HG03457 (cell line): Measurements from ENCODE around the gene IL17REL.

Experiments used
- ATAC-seq: cut with Tn5 transposase; IDR thresholded peaks from one replicate; pipeline ENCODE4 v1.9.1; 2021; ENCODE audit warnings: moderate number of reproducible peaks; ENCODE audit not compliant: unreplicated experiment

Gene IL17REL

GRCh38 chr22:49958931-49959781 is 53.4 kb downstream of the IL17REL start:
- ATAC-seq = no peak

GRCh38 chr22:49958366-49958921 is 54.1 kb downstream of the IL17REL start:
- ATAC-seq = no peak

GRCh38 chr22:49957826-49958365 is 54.7 kb downstream of the IL17REL start:
- no peak for ATAC-seq

GRCh38 chr22:49956914-49957825 is 55.4 kb downstream of the IL17REL start:
- ATAC-seq = no peak

DNA sequence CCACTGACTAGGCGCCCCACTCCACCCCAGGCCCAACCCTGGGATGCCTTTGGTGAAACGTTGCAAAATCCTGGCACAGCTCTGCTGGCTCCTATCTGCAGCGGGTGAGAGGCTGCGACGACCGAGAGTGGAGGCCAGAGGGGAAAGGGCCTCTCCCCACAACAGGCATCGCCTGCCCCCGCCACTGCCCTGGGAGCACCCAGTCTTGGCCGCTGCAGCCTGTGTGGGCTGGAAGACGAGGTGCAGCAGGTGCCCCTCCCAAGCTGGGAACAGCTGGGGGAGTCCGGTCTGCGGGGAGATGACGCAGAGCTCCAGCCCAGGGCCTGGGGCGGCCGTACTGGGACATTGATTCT is 56.2 kb downstream of the IL17REL start:
- ATAC-seq = no peak

GRCh38 chr22:49955581-49956417 is 56.8 kb downstream of the IL17REL start:
- no peak for ATAC-seq

DNA sequence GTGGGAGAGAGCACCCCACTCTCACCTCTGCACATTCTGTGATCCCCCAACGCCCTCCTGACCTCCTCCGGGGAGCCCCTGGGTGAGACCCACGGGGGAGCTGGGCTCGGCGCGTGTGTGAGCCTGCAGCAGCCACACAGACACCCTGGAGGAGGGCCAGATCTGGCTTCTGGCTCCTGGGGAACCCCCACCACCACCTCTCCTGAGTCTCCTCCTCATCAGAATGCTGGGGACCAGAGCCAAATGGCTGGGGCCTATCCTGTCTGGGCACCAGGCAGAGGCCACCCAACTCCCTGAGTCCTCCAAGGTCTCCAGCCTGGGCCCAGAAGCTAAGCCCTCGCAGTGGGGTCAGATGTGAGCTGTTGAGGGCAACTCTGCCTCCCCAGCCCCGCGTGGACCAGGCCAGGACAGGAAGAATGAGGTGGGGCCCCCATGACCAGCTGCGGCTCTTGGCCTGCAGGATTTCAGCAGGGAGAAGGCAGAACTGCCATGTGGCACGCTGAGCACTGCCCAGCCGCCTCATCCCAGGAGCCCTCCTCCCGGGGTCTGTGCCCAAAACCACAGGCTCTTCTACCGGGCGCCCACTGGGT is 57.5 kb downstream of the IL17REL start:
- no peak for ATAC-seq

DNA sequence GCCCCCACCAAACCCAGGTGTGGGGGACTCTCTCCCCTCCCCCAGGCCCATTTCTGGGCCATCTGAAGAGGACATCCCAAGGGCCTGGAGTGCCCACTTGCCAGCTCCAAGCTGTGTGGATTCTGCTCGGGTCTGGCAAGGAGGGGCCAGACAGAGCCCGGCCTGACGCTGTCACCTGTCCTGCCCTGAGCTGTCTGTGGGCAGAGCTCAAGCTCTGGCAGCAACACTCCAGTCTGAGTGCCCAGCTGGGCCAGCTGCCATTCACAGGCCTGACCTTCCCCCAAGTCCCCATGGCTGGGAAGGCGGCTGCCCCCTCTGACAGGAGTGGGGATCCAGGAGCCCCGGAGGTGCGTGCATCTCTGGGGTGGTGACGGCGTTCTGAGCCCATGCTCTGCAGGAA is 58.2 kb downstream of the IL17REL start:
- ATAC-seq = no peak

DNA sequence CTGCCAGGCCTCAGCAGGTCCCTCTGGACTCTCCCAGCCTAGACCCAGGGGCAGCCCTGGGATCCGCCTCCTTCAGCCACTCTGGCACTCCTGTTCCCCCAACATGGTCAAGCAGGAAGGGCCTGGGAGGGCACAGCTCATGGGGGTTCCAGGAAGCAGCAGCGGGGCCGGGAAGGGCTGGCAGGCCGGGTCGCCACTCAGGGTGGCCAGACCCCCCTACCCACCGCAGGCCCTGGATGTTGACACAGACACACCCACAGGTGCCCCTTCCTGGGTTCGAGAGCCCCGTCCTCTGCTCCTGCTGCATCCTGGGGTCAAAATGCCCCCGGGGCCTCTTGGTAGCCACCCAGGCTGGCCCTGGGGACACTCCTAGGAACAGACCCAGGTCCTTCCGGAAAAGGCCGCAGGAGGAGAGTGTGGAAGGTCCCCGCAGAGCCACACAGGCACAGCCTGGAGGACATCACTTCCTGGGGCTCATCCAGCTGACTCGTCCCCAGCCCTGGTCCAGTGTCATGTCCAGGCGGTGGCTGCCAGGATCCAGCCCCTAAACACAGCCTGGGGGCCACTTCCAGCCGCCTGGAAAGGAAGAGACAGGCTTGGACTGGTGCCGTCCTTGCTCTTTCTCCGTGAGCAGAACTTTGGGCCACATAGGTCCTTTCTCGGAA is 58.8 kb downstream of the IL17REL start:
- ATAC-seq = no peak

- no peak for ATAC-seq
Measured at GRCh38 chr22:49953027-49953679, 59.4 kb downstream of the IL17REL start.

GRCh38 chr22:49951986-49952896 is 60.3 kb downstream of the IL17REL start:
- ATAC-seq = no peak

DNA sequence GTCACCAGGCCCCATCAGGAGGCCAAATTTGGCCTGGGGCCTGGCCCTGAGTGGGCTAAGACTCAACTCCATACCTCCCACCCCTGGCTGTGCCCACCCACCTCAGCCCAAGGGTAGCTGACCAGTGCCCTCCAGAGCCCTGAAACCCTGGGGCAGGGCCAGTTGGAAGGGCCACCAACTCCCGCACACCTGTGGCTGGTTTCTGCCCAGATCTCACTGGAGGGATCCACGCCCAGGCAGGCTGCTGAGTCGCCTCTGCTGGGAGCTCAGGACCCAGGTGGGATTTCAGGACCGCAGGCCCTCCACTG is 60.9 kb downstream of the IL17REL start:
- no peak for ATAC-seq

DNA sequence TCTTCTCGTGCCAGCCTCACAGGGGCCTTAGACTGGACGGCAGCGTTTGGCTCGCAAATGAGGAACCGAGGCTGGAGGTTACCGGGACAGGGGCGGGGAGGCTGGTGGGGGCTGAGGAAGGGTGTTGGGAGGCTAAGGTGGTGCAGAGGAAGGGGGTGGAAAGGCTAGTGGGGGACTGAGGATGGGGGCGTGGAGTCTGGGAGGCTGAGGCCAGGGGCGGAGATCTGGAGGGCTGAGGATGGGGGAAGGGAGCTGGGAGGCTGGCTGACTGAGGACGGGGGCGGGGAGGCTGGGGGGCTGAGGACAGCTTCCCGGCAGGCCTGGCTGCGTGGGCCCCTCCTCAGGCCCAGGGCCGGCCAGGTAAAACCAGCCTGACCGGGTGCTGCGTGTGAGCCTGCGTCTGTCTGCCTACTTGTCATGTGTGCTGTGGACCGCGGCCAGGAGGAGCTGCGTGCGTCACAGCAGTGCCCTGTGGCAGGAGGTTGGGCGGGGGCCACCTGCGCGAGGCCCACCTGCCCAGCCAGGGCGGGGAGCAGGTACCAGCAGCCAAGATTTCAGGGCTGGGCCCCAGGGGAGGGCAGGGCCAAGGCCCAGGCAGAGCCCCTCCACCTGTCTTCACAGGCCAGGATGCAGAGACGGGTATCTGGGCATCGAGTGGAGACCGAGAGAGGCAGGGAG is 61.4 kb downstream of the IL17REL start:
- no peak for ATAC-seq

- ATAC-seq = no peak
Measured at GRCh38 chr22:49950396-49950994, 62.1 kb downstream of the IL17REL start.

- no peak for ATAC-seq
Measured at GRCh38 chr22:49949914-49950292, 62.7 kb downstream of the IL17REL start.

DNA sequence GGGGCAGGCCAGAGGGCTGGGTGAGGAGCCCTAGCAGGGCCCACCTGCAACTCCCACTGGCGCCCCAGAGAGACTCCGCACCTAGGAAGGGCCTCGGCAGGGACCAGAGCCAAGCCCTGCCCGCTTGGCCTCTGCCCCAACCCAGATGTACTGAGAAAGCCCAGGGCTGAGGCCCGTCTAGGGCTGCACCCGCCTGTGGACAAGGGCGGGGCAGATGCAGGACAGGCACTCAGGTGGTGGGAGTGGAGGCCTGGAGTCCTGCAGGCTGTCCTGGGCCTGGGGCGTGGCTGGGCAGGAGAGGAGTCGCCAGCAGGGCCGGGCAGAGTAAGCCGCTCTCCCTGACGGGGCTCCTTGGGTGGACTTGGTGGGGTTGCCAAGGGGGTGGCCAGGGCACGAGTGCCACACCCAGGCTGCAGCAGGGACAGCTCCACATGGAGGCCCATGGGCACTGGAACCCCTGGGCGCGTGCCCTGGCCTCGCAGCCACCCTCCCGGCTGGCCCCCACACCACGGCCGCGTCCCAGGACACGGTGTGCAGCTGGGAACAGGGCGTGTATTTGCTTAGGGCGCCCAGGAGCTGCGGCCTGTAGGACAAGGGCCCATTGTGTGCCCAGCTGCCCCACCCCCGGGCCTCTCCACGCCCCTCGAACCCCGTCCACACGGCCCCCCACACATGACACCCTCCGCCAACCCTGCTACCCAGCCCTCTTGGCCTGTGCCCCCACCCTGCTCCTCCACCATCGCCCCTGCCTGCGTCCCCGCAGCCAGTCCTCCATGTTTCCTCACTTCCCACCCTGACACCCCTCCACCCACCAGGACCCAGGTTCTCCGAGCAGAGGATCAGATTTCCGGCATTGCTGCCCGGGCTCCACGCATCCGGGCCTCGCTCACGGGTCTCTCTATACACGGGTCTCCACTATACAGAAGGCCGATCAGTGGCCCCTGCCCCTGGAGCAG is 63.3 kb downstream of the IL17REL start:
- no peak for ATAC-seq
